Cerebellar cortex (tissue), 1 donor: ENCODE results near the gene ITM2B.
A peak's percentile ranks its signal among the peaks of the same experiment; 100 is the strongest.
"Not testable (repeated sequence)": the region's sequence is repeated elsewhere in the genome, so short reads cannot be mapped to it uniquely, and the experiment has no call there.

ENCODE experiments used
- DNase-seq: peaks from one replicate; pipeline ENCODE4 v3.0.0-alpha.2; 2015; ENCODE audit warnings: low spot score

ITM2B gene

GRCh38 chr13:48224701-48225100 lies 8.3 kb upstream of the ITM2B start:
- no peak for DNase-seq

- no peak for DNase-seq
Measured at GRCh38 chr13:48230541-48230940, 2.5 kb upstream of the ITM2B start.

DNA sequence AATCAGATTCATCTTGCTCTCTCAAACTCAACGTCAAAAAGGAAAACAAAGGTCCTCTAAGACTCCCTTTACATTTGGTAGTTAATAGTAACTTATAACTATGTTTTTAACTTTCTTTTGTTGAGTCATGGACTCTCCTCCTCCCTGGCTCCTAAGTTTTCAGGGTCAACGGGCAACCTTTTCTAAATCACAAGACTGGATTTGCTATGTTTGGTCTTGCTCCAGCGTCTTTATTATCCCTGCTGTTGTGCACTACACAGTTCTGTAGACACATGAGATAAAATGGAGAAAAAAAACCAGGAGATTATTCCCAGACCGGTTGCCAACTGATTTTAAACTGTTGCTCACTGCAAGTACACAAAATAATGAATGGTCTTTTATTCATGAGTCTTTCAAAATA lies 1.9 kb upstream of the ITM2B start:
- DNase-seq: peak; percentile 55

DNA sequence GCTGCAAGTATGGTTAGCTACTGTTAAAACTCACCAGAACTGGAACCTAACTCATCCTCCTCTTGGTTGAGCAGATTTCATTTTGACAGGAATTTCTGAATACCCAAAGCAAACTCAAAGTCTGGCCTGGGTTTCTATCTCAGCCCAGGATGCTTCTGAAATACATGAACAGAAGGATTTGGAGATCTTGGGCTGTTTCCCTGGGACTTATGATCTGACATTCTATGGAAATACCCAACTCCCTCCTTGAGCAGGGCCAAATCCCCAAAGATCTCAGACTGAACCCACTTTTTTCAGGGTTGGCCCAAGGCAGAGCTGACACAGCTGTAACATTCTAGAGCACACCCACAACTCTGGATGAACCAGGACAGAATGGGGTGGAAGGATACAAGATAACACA lies 1.1 kb upstream of the ITM2B start:
- DNase-seq: peak; percentile 62

DNA sequence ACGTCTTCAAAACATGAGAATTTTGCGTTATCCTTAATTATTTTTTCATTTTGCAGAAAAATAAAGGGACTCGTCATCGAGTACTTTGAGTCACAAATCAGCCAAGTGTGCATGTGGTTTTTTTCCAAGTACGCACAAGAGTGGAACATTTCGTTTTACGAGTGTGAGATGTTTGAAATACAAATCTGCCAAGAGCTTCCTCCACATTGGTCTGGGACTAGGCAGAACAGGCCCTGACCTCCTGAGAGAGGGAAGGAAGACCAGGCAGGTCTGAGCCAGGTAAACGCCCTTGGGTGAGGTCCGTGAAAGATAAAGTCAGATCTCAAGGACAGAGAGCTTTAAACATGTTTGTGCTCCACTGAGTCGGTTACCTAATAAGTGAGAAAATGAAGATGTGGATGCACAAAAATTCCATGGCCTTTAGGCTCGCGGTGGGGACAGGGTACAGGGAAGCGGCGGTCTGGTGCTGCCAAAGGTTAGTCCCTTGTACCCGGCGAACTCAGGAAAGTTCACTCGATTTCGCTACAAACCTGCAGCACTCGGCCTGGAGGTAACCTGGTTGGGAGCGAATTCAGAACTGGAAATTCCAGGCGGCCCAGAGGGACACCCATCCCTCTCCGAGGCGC lies 473 bp upstream of the ITM2B start:
- DNase-seq: peak; percentile 65

DNA sequence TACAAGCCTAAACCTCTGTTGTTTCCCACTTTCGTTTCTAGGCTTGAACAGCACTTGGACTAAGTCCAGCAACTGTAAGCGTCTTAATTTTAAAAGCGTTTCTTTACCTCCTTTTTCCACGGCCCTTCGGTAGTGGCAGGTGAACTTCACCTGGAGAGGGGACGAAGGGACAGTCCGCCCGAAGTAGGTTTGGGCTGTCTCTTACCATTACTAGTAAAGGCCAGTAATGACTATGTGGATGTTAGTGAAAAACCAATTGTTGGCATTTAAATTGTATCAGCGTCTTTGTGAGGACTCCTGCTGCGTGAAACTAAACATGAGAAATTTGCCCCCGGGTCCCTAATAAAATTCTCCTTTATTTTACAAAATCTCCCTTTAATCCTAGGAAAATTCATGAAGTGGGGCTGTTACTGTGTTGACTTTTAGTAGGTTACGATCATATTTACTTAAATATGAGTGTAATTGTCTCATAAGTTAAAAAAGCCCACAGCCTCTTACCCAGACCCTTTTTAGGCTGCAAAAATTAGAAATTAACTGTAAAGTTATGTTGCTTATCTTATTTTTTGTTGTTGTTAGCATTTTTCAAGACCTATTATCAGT lies 983 bp downstream of the ITM2B start:
- no peak for DNase-seq

DNA sequence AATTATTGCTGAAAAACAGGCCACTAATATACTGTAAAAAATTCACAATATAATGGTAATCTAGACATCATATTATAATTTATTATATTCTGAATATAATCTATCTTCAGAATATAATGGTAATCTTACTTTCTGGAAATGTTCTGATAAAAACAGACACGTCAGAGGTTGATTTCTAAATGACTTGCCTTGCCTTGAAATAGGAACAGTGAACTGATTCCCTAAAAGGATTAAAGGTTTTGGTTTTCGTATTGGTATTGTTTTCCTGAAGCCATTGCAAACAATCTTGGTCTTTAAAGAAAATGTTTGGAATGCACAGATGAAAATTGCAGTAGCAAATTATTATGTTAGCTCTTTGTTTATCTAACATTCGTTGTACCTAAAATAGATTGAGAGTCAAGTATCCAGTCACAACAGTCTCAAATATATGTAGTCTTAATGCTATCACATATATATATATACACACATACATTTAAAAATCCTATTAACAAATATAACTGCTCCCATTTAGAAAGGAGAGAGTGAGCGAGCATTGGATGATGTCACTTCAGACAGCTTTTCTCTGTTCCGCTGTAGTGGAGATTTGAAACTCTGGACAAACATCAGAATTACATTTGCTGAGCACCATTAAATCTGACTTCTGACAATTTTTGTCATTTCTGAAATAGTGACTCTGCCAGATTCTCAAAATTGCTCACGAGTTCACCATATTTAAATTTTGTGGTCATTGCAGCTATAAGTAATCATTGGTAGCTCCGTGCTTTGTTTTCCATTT lies 1.7 kb downstream of the ITM2B start:
- peak; percentile 53 for DNase-seq

- DNase-seq: peak; percentile 91
Measured at GRCh38 chr13:48235341-48236135, 2.5 kb downstream of the ITM2B start.

DNA sequence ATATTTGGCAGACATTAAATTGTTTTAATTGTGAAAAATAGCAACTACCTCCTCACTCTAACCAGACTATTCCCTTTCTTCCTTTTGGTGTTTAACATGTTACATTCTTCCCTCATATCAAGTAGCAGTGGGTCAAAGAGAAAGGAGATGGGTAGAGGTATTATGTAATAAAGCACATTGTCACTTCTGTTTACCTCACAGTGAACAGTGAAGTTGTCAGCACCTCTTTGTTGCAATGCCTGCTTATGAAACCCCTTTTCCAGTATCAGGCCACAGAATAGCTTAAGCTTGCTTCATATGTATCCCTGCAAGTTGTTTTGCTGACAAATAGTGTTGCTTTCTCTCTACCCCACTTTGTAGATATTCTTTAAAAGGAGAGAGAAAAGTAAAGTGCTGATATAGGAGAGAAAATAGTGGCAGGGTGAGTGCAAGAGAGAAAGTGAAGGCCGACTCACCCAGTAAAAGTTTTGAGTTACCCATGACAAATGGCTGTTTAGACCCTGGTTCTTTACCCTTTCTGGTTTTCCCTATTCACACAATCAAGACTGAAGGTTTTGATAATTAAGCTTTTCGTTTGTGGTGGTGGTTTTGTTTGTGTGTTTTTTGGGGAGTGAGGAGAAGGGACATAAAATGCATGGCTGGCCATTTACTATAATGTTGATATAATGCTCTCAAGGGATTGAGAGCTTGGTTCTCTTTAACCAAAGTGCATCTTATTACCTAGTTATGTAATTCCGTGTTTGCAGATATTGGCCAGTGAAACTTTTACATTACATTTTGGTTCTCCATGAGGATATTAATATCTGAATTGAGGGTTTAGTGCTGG lies 3.7 kb downstream of the ITM2B start:
- DNase-seq: peak; percentile 52

- not testable (repeated sequence) for DNase-seq
Measured at GRCh38 chr13:48239369-48239768, 6.4 kb downstream of the ITM2B start.

- no peak for DNase-seq
Measured at GRCh38 chr13:48241651-48242050, 8.6 kb downstream of the ITM2B start.

DNA sequence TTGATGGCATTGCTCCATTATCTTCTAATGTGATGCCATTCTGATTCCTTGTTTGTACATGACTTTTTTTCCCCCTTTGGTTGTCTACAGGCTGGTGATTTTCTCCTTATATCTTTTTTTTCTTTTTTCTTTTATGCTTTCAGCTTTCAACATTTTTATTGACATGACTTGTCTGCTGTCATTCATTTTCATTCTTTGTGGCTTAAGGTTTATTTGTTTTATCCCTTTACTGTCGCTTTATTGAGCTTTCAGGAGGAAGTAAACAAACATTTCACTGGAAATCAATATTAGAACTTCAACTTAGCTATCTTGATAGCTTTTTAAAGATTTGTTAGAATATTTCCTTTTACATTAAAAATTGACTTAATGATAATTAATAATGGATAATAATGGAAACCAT lies 9.7 kb downstream of the ITM2B start:
- no peak for DNase-seq

DNA sequence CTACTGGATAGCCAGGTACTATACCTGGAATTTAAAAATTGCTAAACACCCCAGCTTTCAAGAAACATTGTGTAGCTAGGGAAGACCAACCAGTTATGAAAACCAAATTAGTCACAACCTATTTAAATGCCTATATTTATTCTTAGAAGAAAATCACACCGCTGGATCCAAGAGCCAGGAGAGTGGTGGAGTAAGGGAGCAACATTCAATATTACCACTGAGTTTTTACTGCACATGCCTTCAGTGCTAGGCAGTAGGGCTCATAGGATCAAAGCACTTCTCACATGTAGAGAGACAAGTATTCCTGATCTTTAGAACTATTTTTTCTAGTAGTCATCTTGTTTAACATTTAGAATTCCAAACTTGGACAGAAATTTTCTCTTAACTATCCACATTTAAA lies 11.2 kb downstream of the ITM2B start:
- DNase-seq: no peak

DNA sequence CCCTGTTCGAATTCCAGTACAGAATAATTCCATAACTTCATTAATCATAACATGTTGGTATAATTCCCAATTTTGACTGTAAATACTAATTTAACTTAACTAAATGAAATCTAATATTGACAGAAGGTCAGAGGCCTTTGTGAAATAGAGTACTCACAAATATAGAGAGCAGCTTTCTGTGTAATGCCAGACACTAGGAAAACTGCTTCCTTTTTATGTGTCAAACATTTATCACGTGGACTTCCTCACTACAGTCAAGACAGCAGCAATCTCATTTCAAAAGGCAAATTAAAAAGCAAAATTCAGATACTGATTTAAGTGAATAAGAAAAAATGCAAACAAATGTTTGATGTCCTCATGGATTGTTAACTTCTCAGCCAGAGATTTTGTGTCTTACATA lies 13.1 kb downstream of the ITM2B start:
- DNase-seq: no peak

- DNase-seq: no peak
Measured at GRCh38 chr13:48249018-48249417, 16.0 kb downstream of the ITM2B start.

DNA sequence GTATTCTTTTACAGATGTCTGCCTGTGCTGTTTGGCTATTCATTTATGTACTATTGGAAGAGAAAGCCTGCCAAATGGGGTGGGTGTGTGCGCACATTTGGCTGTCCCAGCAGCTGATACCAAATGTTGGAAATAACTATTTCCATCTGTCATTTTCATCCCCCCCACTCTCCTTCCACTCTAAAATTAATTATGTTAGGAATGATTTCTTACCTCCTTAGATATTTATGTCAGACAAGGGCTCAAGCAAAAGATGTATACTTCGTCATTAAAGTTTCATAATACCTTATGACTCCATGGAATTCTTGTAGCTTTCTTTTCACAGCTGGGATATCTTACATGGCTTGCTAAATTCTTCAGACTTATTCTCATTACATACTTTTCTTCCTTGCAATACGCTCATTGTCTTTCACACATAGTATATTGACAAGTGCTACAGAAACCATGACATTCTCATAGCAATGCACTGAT lies 18.6 kb downstream of the ITM2B start:
- DNase-seq: peak; percentile 73

DNA sequence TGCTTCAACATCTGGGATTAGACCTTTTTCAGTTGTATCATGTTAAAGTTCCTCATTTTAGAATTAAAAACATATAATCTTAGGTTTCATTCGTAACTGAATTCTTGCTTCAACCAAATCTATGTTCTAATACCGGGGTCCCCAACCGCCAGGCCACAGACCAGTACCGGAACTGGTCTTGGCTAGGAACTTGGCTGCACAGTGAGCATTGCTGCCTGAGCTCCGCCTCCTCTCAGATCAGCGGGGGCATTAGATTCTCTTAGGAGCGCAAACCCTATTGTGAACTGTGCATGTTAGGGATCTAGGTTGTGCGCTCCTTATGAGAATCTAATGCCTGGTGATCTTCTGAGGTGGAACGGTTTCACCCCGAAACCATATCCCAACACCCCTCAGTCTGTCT lies 19.2 kb downstream of the ITM2B start:
- peak; percentile 53 for DNase-seq

- no peak for DNase-seq
Measured at GRCh38 chr13:48253849-48254248, 20.8 kb downstream of the ITM2B start.

DNA sequence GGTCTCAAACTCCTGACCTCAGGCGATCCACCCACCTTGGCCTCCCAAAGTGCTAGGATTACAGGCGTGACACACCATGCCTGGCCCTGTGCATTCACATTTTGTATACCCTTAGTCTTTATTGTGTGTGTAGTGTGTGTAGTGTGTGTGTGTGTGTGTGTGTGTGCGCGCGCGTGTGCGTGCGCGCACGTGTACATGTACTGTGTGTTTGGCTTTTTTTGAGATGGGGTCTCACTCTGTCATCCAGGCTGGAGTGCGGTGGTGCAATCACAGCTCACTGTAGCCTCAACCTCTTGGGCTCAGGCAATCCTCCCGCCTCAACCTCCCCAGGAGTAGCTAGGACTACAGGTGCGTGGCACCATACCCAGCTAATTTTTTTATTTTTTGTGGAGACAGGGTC lies 22.1 kb downstream of the ITM2B start:
- DNase-seq: no peak

DNA sequence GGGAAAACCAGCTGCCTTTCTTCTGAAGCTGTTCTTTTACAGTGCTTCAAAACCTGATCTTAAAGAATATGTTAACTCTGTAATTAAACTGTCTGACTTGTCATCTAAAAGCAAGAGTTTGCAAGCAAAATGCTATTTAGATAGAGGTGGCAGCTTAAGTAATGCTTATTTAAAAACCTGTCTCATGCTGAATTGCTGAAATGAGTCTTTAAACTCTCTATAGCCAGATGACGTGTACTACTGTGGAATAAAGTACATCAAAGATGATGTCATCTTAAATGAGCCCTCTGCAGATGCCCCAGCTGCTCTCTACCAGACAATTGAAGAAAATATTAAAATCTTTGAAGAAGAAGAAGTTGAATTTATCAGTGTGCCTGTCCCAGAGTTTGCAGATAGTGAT lies 22.9 kb downstream of the ITM2B start:
- no peak for DNase-seq

GRCh38 chr13:48258002-48258401 lies 25.0 kb downstream of the ITM2B start:
- no peak for DNase-seq

DNA sequence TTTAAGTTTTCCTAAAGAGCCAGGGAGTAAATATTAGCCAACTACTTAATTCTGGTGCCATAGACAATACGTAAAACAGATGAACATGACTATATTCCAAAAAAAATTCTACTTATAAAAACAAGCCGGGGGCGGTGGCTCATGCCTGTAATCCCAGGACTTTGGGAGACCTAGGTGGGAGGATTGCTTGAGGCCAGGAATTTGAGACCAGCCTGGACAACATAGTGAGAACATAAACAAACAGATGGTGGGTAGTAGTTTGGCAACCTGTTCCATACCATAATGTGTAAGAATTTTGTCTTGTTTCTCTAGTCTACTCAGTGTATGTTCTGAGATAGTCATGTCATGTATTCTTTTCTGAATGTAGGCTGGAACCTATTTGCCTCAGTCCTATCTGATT lies 25.4 kb downstream of the ITM2B start:
- no peak for DNase-seq
